ENCODE data around the gene PRPF18. TPM values are rescaled to one million over a fixed set of nuclear protein-coding genes. Genes with fewer than 3 reads are reported as not detected.

Gene PRPF18
- total RNA-seq, 4 donors from 2014 or later, result 21.8 to 44.0 (median 25.7) TPM

GRCh38 chr10:13559124-13559700, 27.6 kb upstream of the PRPF18 start:
- Histone ChIP-seq H3K27ac (no peak overlapping the region), H3K9me3 (no peaks in the 10 kb centered on the region), H3K4me3 (no peak overlapping the region), H3K36me3 (no peaks in the 10 kb centered on the region), H3K4me1 (no peaks in the 10 kb centered on the region), H3K27me3 (no peaks in the 10 kb centered on the region)
- TF ChIP-seq EP300 (IDR thresholded peaks at IDR 0.05) (no peak), POLR2AphosphoS5 (IDR thresholded peaks at IDR 0.05) (no peak), POLR2A (IDR thresholded peaks at IDR 0.05) (no peak), CTCF (IDR thresholded peaks at IDR 0.05) (no peak)
- DNase-seq (ENCODE audit: low spot score in 2 of 2), result no peak
- 81% methylated on average over 2 of the region's 2 CpGs for WGBS

DNA sequence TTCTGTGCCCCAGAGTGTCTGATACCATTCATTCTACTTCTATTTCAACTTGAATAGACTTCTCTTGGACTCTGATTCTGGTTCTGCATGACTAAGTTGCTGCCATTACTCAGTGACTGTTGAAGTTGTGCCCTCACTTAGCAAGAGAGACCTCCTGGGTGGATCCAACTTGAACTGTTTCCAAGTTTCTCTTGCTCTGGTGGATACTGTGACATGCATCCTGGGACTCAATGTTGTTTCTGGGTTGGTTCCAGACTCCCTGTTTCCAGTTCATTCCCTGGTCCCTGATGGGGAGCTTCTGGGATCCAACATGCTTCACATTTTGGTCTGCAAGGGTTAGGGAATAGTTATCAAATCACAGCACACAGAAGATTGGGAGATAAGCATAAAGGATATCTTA, 26.2 kb upstream of the PRPF18 start:
- no peaks in the 10 kb centered on the region for H3K36me3 ChIP-seq
- TF ChIP-seq CTCF (IDR thresholded peaks at IDR 0.05) (no peak), EP300 (IDR thresholded peaks at IDR 0.05) (no peak), POLR2AphosphoS5 (IDR thresholded peaks at IDR 0.05) (no peak), POLR2A (IDR thresholded peaks at IDR 0.05) (no peak)
- no peak overlapping the region for H3K4me3 ChIP-seq
- no peak overlapping the region for H3K27ac ChIP-seq
- H3K27me3 ChIP-seq, result no peaks in the 10 kb centered on the region
- no peaks in the 10 kb centered on the region for H3K9me3 ChIP-seq
- DNase-seq (ENCODE audit: low spot score in 2 of 2), result no peak
- no peaks in the 10 kb centered on the region for H3K4me1 ChIP-seq

- DNase-seq (ENCODE audit: low spot score in 2 of 2), result no peak
- H3K27ac ChIP-seq, result no peak overlapping the region
- TF ChIP-seq EP300 (IDR thresholded peaks at IDR 0.05) (no peak), POLR2A (IDR thresholded peaks at IDR 0.05) (no peak), POLR2AphosphoS5 (IDR thresholded peaks at IDR 0.05) (no peak), CTCF (IDR thresholded peaks at IDR 0.05) (no peak)
Observed at GRCh38 chr10:13563481-13564445, 23.0 kb upstream of the PRPF18 start.

DNA sequence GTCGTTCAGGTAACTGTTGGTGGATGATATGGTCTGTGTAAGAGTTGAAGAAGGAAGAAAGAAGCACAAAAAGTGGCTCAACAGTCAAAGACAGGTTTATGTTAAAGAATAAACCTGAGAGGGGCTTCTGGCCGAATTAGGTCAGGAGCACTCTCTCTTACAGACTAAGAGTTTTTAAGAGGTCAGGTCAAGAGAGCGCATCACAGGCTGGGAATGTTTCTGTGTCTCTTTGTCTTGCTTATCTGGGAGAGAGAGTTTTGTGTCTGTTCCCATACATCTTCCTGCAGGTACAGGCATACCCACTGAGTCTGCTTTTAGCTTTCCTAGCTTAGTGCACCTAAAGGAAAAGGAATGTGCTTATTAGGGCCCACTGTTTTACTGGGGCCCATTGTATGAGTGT, 22.2 kb upstream of the PRPF18 start:
- Histone ChIP-seq H3K27ac (no peak overlapping the region), H3K4me3 (no peak overlapping the region)
- DNase-seq (ENCODE audit: low spot score in 2 of 2), result no peak

More at GRCh38 chr10:13563481-13564445, 23.0 kb upstream of the PRPF18 start:
- WGBS, result 97% methylated on average over 11 of the region's 11 CpGs
- no peaks in the 10 kb centered on the region for H3K27me3 ChIP-seq
- H3K9me3 ChIP-seq, result no peaks in the 10 kb centered on the region
- H3K36me3 ChIP-seq, result no peaks in the 10 kb centered on the region
- no peaks in the 10 kb centered on the region for H3K4me1 ChIP-seq
- no peak overlapping the region for H3K4me3 ChIP-seq

More for the DNA sequence above, 22.2 kb upstream of the PRPF18 start:
- no peak for TF ChIP-seq CTCF (IDR thresholded peaks at IDR 0.05)
- no peak for TF ChIP-seq POLR2AphosphoS5 (IDR thresholded peaks at IDR 0.05)
- TF ChIP-seq EP300 (IDR thresholded peaks at IDR 0.05), result no peak
- no peak for TF ChIP-seq POLR2A (IDR thresholded peaks at IDR 0.05)
- Histone ChIP-seq H3K36me3 (no peaks in the 10 kb centered on the region), H3K9me3 (no peaks in the 10 kb centered on the region), H3K4me1 (no peaks in the 10 kb centered on the region), H3K27me3 (no peaks in the 10 kb centered on the region)
- WGBS, result 93% methylated on average over 3 of the region's 3 CpGs
